Uterus (tissue), 4 donors: ENCODE data around the gene LARGE2. TPM values are rescaled to one million over a fixed set of nuclear protein-coding genes. Genes with fewer than 3 reads are reported as not detected.

Source experiments
- DNase-seq, 2 donors: peaks; one replicate each; pipeline ENCODE4 v3.0.0-alpha.2; 2019 to 2020
- H3K27ac ChIP-seq, 2 donors: fragments of 200-600 bp; sonication (generic); 1 replicate in 1 of 2; 2 replicates in 1 of 2; pipeline ENCODE4 v1.5.1; 2016 to 2018
- H3K27me3 ChIP-seq, 2 donors: fragments of 200-600 bp; sonication (generic); one replicate each; pipeline ENCODE4 v1.5.1; 2018 to 2019; ENCODE audit warnings: control low read depth in 1 of 2
- H3K36me3 ChIP-seq, 2 donors: fragments of 200-600 bp; sonication (generic); one replicate each; pipeline ENCODE4 v1.5.1; 2019; ENCODE audit warnings: control low read depth in 1 of 2
- H3K4me1 ChIP-seq, 2 donors: fragments of 200-600 bp; sonication (generic); one replicate each; pipeline ENCODE4 v1.5.1; 2018 to 2019; ENCODE audit warnings: control low read depth in 1 of 2
- H3K4me3 ChIP-seq, 2 donors: fragments of 200-600 bp; sonication (generic); 1 replicate in 1 of 2; 2 replicates in 1 of 2; pipeline ENCODE4 v1.5.1; 2018 to 2019; ENCODE audit warnings: mild to moderate bottlenecking in 1 of 2
- H3K9me3 ChIP-seq, 2 donors: fragments of 200-600 bp; sonication (generic); one replicate each; pipeline ENCODE4 v1.5.1; 2019; ENCODE audit warnings: control low read depth in 1 of 2
- CTCF ChIP-seq, 4 experiments: fragments of 200-600 bp in 2 of 4; fragments of 450-650 bp in 2 of 4; sonication (generic) in 2 of 4; IDR thresholded peaks; one replicate each; pipeline ENCODE4 v1.5.1; 2016 to 2019; ENCODE audit warnings: antibody characterized with exemption in 4 of 4, mild to moderate bottlenecking in 2 of 4, moderate library complexity in 1 of 4
- POLR2A ChIP-seq, 2 donors: fragments of 450-650 bp; IDR thresholded peaks; one replicate each; pipeline ENCODE4 v1.6.1; 2016; ENCODE audit warnings: antibody characterized with exemption in 2 of 2, mild to moderate bottlenecking in 1 of 2, moderate library complexity in 1 of 2
- intact Hi-C: fragments of 100-400 bp; cut with DNase I; formaldehyde crosslinking; loops from one replicate; pipeline ENCODE4 v1.15.1; 2023; ENCODE audit warnings: low total_unique reads
- total RNA-seq, 4 donors: library from RNA; depleted of rRNA in 3 of 4; stranded (reverse); fragments of >200 nt in 3 of 4; gene quantifications; one replicate each; pipeline versions ENCODE4 v1.1.0 to v1.2.4, GENCODE V29; 2014 to 2023
- donor health status: DM: yes; HTN: yes; CAD: no.

LARGE2 gene
- total RNA-seq, 4 donors from 2014 or later, result 0.64 to 4.4 (median 2.4) TPM; not detected in 1

GRCh38 chr11:45900916-45901617 lies 21.4 kb upstream of the LARGE2 start:
- H3K27me3 ChIP-seq, result no peaks in the 10 kb centered on the region
- H3K27ac ChIP-seq, result peak overlapping the region; percentile 32 to 86
- H3K4me1 ChIP-seq, result peaks cover 0 to 6% of the 10 kb centered on the region in 2 donors
- TF ChIP-seq POLR2A (IDR thresholded peaks at IDR 0.05) (no peak), CTCF (IDR thresholded peaks at IDR 0.05) (no peak)
- DNase-seq, result peak in 1 of 2 donors; percentile 61
- H3K36me3 ChIP-seq, result no peaks in the 10 kb centered on the region
- H3K4me3 ChIP-seq, result peak overlapping the region; percentile 49 to 50
- no peaks in the 10 kb centered on the region for H3K9me3 ChIP-seq
- intact Hi-C loops, result no loop called here

GRCh38 chr11:45901626-45902025 lies 20.8 kb upstream of the LARGE2 start:
- no peak for DNase-seq
- Histone ChIP-seq H3K27ac (peak overlapping the region in 1 of 2 donors; percentile 86), H3K36me3 (no peaks in the 10 kb centered on the region), H3K27me3 (no peaks in the 10 kb centered on the region), H3K9me3 (no peaks in the 10 kb centered on the region), H3K4me3 (no peak overlapping the region), H3K4me1 (peaks cover 0 to 6% of the 10 kb centered on the region in 2 donors)
- intact Hi-C loops, result no loop called here
- no peak for TF ChIP-seq CTCF (IDR thresholded peaks at IDR 0.05)
- TF ChIP-seq POLR2A (IDR thresholded peaks at IDR 0.05), result no peak

DNA sequence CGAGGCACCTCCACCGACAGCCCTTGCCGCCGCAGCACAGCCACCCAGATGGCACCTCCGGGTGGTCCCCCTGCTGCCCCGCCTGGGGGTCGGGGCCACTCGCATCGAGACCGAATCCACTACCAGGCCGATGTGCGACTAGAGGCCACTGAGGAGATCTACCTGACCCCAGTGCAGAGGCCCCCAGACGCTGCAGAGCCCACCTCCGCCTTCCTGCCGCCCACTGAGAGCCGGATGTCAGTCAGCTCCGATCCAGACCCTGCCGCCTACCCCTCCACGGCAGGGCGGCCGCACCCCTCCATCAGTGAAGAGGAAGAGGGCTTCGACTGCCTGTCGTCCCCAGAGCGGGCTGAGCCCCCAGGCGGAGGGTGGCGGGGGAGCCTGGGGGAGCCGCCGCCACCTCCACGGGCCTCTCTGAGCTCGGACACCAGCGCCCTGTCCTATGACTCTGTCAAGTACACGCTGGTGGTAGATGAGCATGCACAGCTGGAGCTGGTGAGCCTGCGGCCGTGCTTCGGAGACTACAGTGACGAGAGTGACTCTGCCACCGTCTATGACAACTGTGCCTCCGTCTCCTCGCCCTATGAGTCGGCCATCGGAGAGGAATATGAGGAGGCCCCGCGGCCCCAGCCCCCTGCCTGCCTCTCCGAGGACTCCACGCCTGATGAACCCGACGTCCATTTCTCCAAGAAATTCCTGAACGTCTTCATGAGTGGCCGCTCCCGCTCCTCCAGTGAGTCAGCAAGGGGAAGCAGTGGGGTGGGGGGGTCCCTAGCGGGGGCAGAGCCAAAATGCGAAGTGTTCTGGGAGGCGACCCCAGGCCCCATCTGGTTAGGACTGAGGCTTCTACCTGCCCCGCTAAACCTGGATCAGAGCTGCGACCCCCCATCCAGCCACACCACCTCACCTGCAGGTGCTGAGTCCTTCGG lies 19.7 kb upstream of the LARGE2 start:
- no peaks in the 10 kb centered on the region for H3K9me3 ChIP-seq
- H3K4me3 ChIP-seq, result no peak overlapping the region
- intact Hi-C loops, result no loop called here
- no peak for DNase-seq
- H3K36me3 ChIP-seq, result no peaks in the 10 kb centered on the region
- no peak overlapping the region for H3K27ac ChIP-seq
- H3K27me3 ChIP-seq, result no peaks in the 10 kb centered on the region
- H3K4me1 ChIP-seq, result peaks cover 0 to 6% of the 10 kb centered on the region in 2 donors
- TF ChIP-seq POLR2A (IDR thresholded peaks at IDR 0.05) (no peak), CTCF (IDR thresholded peaks at IDR 0.05) (no peak)

DNA sequence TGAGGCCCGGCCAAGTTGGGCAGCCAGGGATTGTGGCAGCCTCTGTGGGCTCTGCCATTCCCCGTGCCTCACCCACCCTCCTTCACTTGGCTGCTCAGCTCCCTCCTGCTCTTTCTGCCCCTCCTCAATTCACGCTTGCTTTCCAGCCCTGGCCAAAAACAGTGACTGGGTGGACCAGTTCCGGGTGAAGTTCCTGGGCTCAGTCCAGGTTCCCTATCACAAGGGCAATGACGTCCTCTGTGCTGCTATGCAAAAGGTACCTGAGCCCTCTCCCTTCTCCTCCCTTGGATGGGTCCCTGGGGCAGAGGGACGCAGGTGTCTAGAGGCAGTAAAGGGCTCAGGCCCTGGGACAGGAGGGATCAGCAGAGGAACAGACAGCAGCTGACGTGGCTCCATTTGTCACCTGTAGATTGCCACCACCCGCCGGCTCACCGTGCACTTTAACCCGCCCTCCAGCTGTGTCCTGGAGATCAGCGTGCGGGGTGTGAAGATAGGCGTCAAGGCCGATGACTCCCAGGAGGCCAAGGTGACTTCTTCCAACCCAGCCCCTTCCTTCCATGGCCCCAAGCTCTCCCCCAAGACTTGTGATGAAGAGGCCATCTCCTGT lies 18.0 kb upstream of the LARGE2 start:
- no peak overlapping the region for H3K4me3 ChIP-seq
- H3K27ac ChIP-seq, result no peak overlapping the region
- no peaks in the 10 kb centered on the region for H3K9me3 ChIP-seq
- peaks cover 0 to 6% of the 10 kb centered on the region in 2 donors for H3K4me1 ChIP-seq
- TF ChIP-seq CTCF (IDR thresholded peaks at IDR 0.05), result no peak
- no peak for TF ChIP-seq POLR2A (IDR thresholded peaks at IDR 0.05)
- no peak for DNase-seq
- intact Hi-C loops, result no loop called here
- no peaks in the 10 kb centered on the region for H3K36me3 ChIP-seq
- H3K27me3 ChIP-seq, result no peaks in the 10 kb centered on the region
